HG03095 (cell line): ENCODE data around the gene RPAP2.
"Not testable (repeated sequence)": the region's sequence is repeated elsewhere in the genome, so short reads cannot be mapped to it uniquely, and the experiment has no call there.

Experiments
- ATAC-seq: cut with Tn5 transposase; IDR thresholded peaks from one replicate; pipeline ENCODE4 v1.9.1; 2021; ENCODE audit warnings: moderate library complexity; ENCODE audit not compliant: unreplicated experiment

RPAP2 gene

GRCh38 chr1:92323473-92324453 is 24.9 kb downstream of the RPAP2 start:
- no peak for ATAC-seq

DNA sequence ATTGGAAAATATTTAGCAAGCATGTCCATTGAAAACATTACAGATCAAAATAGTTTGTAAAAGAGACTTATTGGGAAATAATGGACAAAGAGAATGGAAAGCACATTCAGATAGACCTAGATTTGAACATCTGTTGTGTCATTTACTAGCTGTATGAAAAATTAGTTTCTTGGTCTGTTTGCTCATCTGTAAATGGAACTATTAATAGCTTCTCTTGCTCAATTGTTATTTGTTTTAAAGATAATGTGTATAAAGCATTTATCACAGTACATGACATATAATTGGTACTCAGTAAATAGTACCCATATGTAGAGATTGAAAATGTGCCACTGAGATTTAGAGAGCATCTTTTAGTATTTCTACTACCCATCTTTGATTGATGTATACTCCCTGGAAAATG is 25.9 kb downstream of the RPAP2 start:
- no peak for ATAC-seq

GRCh38 chr1:92326681-92327080 is 27.8 kb downstream of the RPAP2 start:
- no peak for ATAC-seq

DNA sequence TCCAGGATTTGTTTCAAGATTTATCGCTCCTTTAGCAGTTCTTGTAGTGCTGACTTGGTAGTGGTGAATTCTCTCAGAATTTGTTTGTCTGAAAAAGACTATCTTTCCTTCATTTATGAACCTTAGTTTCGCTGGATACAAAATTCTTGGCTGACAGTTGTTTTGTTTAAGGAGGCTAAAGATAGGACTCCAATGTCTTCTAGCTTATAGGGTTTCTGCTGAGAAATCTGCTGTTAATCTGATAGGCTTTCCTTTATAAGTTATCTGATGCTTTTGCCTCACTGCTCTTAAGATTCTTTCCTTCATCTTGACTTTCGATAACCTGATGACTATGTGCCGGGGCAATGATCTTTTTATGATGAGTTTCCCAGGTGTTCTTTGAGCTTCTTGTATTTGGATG is 28.9 kb downstream of the RPAP2 start:
- no peak for ATAC-seq

DNA sequence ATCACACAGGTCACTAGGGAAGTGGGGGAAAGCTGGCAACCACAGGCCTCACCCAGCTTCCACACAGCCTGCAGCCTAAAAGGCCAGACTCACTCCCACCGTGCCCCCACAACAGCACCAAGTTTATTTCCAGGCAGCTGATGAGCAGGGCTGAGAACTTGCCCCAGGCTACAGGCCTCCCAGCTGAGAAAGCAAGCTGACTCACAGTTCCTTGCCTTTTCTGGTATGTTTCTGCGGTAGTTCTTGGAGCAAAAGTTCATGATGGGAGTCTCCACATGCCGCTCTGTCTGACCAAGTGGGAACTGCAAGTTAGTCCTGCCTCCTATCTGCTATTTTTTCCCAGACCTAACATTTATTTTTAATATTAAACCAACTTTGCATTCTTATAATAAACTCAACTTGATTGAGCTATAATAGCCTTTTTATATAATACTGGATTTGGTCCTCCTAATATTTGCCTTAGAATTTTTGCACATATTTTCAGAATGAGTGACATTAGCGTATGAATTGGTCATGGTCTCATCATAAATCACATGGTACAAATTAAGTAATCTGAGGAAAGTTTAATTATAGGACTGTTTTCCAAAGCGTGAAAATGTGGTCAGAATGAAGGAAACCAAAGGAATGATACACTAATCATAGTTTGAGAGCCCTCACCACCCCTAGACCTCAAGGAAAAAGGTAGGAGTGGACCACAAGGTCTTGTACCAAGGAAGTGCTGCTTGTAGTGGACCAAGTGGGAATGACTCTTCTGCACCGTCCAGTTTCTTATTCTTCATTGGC is 30.7 kb downstream of the RPAP2 start:
- ATAC-seq: no peak

DNA sequence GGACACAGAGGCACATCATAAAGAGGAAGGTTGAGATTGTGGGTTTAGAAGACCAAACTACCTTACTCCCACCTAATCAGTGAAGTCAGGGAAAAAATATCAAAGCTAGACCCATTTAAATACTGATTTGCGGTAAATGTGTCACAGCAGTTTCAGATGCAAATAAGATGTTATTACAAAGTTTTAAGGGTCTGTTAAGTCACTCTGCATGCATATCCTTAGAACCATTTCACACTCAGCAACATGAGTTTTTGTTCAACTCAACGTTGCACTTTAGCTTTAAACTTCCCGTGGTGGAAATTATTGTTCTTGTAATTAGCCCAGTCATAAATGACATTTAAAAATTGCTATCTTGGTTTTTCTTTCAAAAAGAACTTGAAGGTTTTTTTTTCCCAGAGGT is 34.8 kb downstream of the RPAP2 start:
- no peak for ATAC-seq

GRCh38 chr1:92340154-92340553 is 41.3 kb downstream of the RPAP2 start:
- no peak for ATAC-seq

GRCh38 chr1:92342401-92342800 is 43.5 kb downstream of the RPAP2 start:
- no peak for ATAC-seq

- ATAC-seq: no peak
These were observed 44.2 kb downstream of the RPAP2 start for GRCh38 chr1:92343061-92343460.

DNA sequence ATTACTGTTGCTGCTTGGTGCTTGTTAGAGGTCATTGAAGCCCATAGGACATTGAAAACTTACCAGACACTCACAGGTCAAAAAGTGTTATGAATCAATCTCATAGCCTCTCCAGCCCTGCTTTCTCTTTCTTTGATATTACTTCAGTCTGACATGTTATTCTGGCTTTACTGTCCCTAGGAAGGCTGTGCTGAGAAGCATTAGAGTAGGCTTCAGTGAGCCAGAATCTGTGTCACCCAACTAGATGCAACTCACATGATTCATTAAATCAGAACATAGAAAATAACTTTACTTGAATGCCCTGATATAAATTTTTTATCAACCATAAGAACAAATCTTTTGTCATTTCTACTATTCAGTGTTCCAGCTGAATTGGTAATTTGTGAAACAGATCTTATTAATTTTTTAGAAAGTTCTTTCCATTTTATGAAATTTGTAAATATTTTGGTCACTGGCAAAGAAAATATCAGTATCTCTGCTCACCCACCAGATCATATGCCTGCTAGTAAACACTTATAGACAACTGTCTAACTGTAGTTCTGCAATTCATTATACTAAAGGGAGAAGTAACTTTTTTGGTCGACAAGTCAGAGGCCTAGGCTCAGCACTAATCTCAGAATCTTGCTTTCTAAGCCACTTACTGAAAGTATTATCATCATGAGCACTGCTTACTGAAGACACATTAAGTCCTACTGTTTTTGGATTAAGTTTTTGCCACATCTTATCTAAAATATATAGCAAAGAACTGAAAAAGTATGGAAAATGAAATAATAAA is 48.2 kb downstream of the RPAP2 start:
- ATAC-seq: no peak

DNA sequence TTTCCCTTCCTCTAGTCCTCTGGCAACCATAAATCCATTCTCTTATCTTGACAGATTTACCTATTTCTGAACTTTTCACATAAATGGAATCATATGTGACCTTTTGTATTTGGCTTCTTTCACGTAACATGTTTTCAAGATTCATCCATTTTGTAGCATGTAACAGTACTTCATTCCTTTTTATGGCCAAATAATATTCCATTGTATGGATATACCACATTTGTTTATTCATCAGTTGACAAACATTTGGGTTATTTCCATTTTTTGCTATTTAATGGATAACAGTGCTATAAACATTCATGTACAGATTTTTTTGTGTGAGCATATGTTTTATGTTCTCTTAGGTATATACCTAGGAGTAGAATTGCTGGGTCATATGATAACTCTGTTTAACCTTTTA is 54.0 kb downstream of the RPAP2 start:
- ATAC-seq: no peak

- no peak for ATAC-seq
These were observed 55.4 kb downstream of the RPAP2 start for GRCh38 chr1:92354259-92354658.

GRCh38 chr1:92356956-92357355 is 58.1 kb downstream of the RPAP2 start:
- ATAC-seq: no peak

DNA sequence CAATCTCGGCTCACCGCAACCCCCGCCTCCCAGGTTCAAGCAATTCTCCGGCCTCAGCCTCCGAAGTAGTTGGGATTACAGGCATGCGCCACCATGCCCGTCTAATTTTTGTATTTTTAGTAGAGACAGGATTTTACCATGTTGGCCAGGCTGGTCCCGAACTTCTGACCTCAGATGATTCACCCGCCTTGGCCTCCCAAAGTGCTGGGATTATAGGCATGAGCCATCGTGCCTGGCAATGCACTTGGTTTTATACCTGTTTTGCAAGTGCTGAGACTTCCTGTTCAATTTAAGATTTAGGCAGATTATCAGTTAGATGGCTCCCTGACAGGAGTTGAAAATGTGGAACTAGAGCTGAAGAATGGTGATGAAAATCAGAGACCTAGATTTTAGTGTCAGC is 60.5 kb downstream of the RPAP2 start:
- ATAC-seq: not testable (repeated sequence)

GRCh38 chr1:92359986-92360385 is 61.1 kb downstream of the RPAP2 start:
- no peak for ATAC-seq

GRCh38 chr1:92362970-92363369 is 64.1 kb downstream of the RPAP2 start:
- ATAC-seq: no peak

DNA sequence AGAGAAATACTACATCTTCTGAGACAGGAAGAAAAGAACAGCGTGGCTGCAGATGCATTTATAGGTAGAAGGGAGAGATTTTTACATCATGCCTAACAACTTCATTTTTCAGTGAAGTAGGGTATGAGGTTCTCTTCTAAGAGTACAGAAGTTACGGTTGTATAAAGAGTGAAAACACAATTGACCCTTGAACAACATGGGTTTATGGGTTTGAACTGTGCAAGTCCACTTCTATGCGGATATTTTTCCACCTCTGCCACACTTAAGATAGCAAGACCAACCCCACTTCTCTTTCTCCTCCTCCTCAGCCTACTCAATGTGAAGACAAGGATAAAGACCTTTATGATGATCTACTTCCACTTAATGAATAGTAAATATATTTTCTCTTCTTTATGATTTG is 64.5 kb downstream of the RPAP2 start:
- ATAC-seq: no peak

GRCh38 chr1:92365378-92366039 is 66.7 kb downstream of the RPAP2 start:
- ATAC-seq: no peak

DNA sequence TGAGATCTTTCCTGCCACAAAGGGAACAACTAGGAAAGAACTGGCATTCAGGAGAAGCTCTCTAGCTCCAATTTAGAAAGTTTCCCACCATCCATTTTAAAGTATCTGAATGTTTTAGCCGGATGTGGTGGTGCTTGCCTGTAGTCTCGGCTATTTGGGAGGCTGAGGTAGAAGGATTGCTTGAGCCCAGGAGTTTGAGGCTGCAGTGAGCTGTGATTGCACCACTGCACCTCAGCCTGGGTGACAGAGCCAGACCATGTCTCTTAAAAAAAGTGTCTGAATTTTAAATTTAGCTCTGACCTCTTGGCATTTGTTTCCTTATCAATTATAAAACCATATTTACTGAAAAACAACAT is 67.2 kb downstream of the RPAP2 start:
- no peak for ATAC-seq

GRCh38 chr1:92367496-92367895 is 68.6 kb downstream of the RPAP2 start:
- ATAC-seq: no peak

- no peak for ATAC-seq
These were observed 73.3 kb downstream of the RPAP2 start for GRCh38 chr1:92372164-92372563.
